HEK293T (cell line): Measurements from ENCODE around the gene ARHGAP9.
"Not testable (repeated sequence)": the region's sequence is repeated elsewhere in the genome, so short reads cannot be mapped to it uniquely, and the experiment has no call there.

Experiments used
- ARNT ChIP-seq: fragments of 450-650 bp; IDR thresholded peaks from 2 replicates; pipeline ENCODE4 v1.6.1; 2017; ENCODE audit warnings: mild to moderate bottlenecking
- BHLHE40 ChIP-seq: fragments of 450-650 bp; IDR thresholded peaks from 2 replicates; pipeline ENCODE4 v1.6.1; 2016; ENCODE audit warnings: mild to moderate bottlenecking, moderate library complexity, borderline replicate concordance
- ELF4 ChIP-seq: fragments of 450-650 bp; IDR thresholded peaks from 2 replicates; pipeline ENCODE4 v1.6.1; 2017; ENCODE audit warnings: antibody characterized with exemption
- FOXM1 ChIP-seq: fragments of 450-650 bp; IDR thresholded peaks from 2 replicates; pipeline ENCODE4 v1.6.1; 2017; ENCODE audit warnings: mild to moderate bottlenecking, borderline replicate concordance
- HDGF ChIP-seq: fragments of 450-650 bp; IDR thresholded peaks from 2 replicates; pipeline ENCODE4 v1.6.1; 2017; ENCODE audit warnings: antibody characterized with exemption, borderline replicate concordance
- LEF1 ChIP-seq: fragments of 450-650 bp; IDR thresholded peaks from 2 replicates; pipeline ENCODE4 v1.6.1; 2017; ENCODE audit warnings: mild to moderate bottlenecking, borderline replicate concordance
- NFRKB ChIP-seq: fragments of 450-650 bp; IDR thresholded peaks from 2 replicates; pipeline ENCODE4 v1.6.1; 2016; ENCODE audit warnings: mild to moderate bottlenecking, moderate library complexity
- PKNOX1 ChIP-seq: fragments of 450-650 bp; IDR thresholded peaks from 2 replicates; pipeline ENCODE4 v1.6.1; 2016
- SP1 ChIP-seq: fragments of 450-650 bp; IDR thresholded peaks from 2 replicates; pipeline ENCODE4 v1.6.1; 2017
- SUZ12 ChIP-seq: fragments of 450-650 bp; IDR thresholded peaks from 2 replicates; pipeline ENCODE4 v1.6.1; 2016; ENCODE audit warnings: mild to moderate bottlenecking
- TARDBP ChIP-seq: fragments of 450-650 bp; IDR thresholded peaks from 2 replicates; pipeline ENCODE4 v1.6.1; 2016
- ZNF384 ChIP-seq: fragments of 450-650 bp; IDR thresholded peaks from 2 replicates; pipeline ENCODE4 v1.6.1; 2016

GRCh38 chr12:57513677-57514076 lies 34.0 kb upstream of the ARHGAP9 start:
- TF ChIP-seq LEF1, TARDBP, BHLHE40, SP1, ARNT, FOXM1, ELF4, NFRKB, SUZ12, PKNOX1, HDGF, ZNF384: not testable (repeated sequence)
